Amniotic epithelial cell (primary cell): Measurements from ENCODE around the gene TICRR.

ENCODE experiments used
- DNase-seq: peaks from one replicate; pipeline ENCODE4 v3.0.0-alpha.2; 2010; ENCODE audit warnings: low read depth

TICRR gene

GRCh38 chr15:89654847-89655805 is 79.9 kb downstream of the TICRR start, which contains the start of gene KIF7:
Gene KIF7, minus strand, starts transcription at chr15:89655467. Its CDS starts 2,537 bp downstream, at chr15:89652930.
- peak; percentile 33 for DNase-seq

GRCh38 chr15:89656116-89656815 is 81.0 kb downstream of the TICRR start:
- DNase-seq = peak; percentile 29

GRCh38 chr15:89657686-89658200 is 82.5 kb downstream of the TICRR start:
- DNase-seq = peak; percentile 5

GRCh38 chr15:89659295-89659694 is 84.0 kb downstream of the TICRR start:
- no peak for DNase-seq

GRCh38 chr15:89660556-89660955 is 85.3 kb downstream of the TICRR start:
- DNase-seq = no peak

GRCh38 chr15:89662893-89663626 is 87.8 kb downstream of the TICRR start:
- DNase-seq = peak; percentile 96

GRCh38 chr15:89664441-89665350 is 89.4 kb downstream of the TICRR start:
- no peak for DNase-seq

- peak; percentile 47 for DNase-seq
Observed at GRCh38 chr15:89665449-89666181, 90.3 kb downstream of the TICRR start.

GRCh38 chr15:89666184-89666857 is 91.1 kb downstream of the TICRR start:
- no peak for DNase-seq

- DNase-seq = no peak
Observed at GRCh38 chr15:89666858-89667705, 91.8 kb downstream of the TICRR start.

- no peak for DNase-seq
Observed at GRCh38 chr15:89667706-89667960, 92.4 kb downstream of the TICRR start.

- DNase-seq = no peak
Observed at GRCh38 chr15:89668171-89668570, 92.9 kb downstream of the TICRR start.

GRCh38 chr15:89669309-89669865 is 94.1 kb downstream of the TICRR start:
- DNase-seq = no peak

- no peak for DNase-seq
Observed at GRCh38 chr15:89669941-89670340, 94.7 kb downstream of the TICRR start.

- DNase-seq = no peak
Observed at GRCh38 chr15:89670971-89671560, 95.8 kb downstream of the TICRR start.

- no peak for DNase-seq
Observed at GRCh38 chr15:89671687-89672086, 96.4 kb downstream of the TICRR start.

GRCh38 chr15:89672221-89673164 is 97.2 kb downstream of the TICRR start:
- DNase-seq = peak; percentile 7
